Measurements from ENCODE around the gene CCDC57.

- no peak for TF ChIP-seq CTCF (conservative IDR thresholded peaks at IDR 0.05; ENCODE audit: low read depth, low read length)
- TF ChIP-seq EZH2phosphoT487 (IDR thresholded peaks at IDR 0.05; ENCODE audit: borderline replicate concordance, low read length), result no peak
Measured at GRCh38 chr17:82121246-82121645, 91.4 kb downstream of the CCDC57 start.
